Stimulated activated CD8-positive, alpha-beta memory T cell treated with anti-CD3 and anti-CD28 coated beads, Interleukin-12 subunit alpha, Interleukin-12 subunit beta, amount 100 ng/mL, for 24 hours (primary cell): ENCODE results near the gene CARM1.
"Not testable (repeated sequence)": the region's sequence is repeated elsewhere in the genome, so short reads cannot be mapped to it uniquely, and the experiment has no call there.

Experiments used
- DNase-seq: peaks from one replicate; pipeline ENCODE4 v3.0.0-alpha.2; 2020; ENCODE audit errors: extremely low read depth

The CARM1 gene

GRCh38 chr19:10872546-10873107 lies 1.3 kb downstream of the CARM1 start:
- DNase-seq, result no peak

- DNase-seq, result no peak
Observed at GRCh38 chr19:10874024-10874423, 2.7 kb downstream of the CARM1 start.

GRCh38 chr19:10876459-10877240 lies 5.3 kb downstream of the CARM1 start:
- no peak for DNase-seq

- DNase-seq, result not testable (repeated sequence)
Observed at GRCh38 chr19:10877608-10878007, 6.3 kb downstream of the CARM1 start.

- no peak for DNase-seq
Observed at GRCh38 chr19:10878253-10878652, 6.9 kb downstream of the CARM1 start.

GRCh38 chr19:10881403-10882107 lies 10.2 kb downstream of the CARM1 start:
- DNase-seq, result no peak

GRCh38 chr19:10882108-10882457 lies 10.7 kb downstream of the CARM1 start:
- no peak for DNase-seq

GRCh38 chr19:10884274-10884673 lies 12.9 kb downstream of the CARM1 start:
- no peak for DNase-seq

- DNase-seq, result no peak
Observed at GRCh38 chr19:10885201-10886169, 14.1 kb downstream of the CARM1 start.

- no peak for DNase-seq
Observed at GRCh38 chr19:10887616-10888367, 16.4 kb downstream of the CARM1 start.

- no peak for DNase-seq
Observed at GRCh38 chr19:10888421-10888866, 17.1 kb downstream of the CARM1 start.

GRCh38 chr19:10889880-10890279 lies 18.5 kb downstream of the CARM1 start:
- DNase-seq, result no peak

GRCh38 chr19:10891405-10892086 lies 20.2 kb downstream of the CARM1 start:
- DNase-seq, result no peak

GRCh38 chr19:10892256-10892655 lies 20.9 kb downstream of the CARM1 start:
- DNase-seq, result no peak

GRCh38 chr19:10894911-10895213 lies 23.5 kb downstream of the CARM1 start:
- DNase-seq, result no peak

- no peak for DNase-seq
Observed at GRCh38 chr19:10895363-10895762, 24.0 kb downstream of the CARM1 start.

- DNase-seq, result no peak
Observed at GRCh38 chr19:10895920-10896319, 24.6 kb downstream of the CARM1 start.

GRCh38 chr19:10896851-10897526 lies 25.6 kb downstream of the CARM1 start:
- DNase-seq, result no peak

- no peak for DNase-seq
Observed at GRCh38 chr19:10898633-10899032, 27.3 kb downstream of the CARM1 start.

GRCh38 chr19:10899151-10899653 lies 27.8 kb downstream of the CARM1 start:
- no peak for DNase-seq
